Subcutaneous abdominal adipose tissue (tissue), 5 donors: ENCODE data around the gene NIT2.

Source experiments
- H3K27ac ChIP-seq: one replicate; pipeline ENCODE4 v1.7.0; 2013; ENCODE audit warnings: low read depth, mild to moderate bottlenecking, inconsistent platforms, low read length, moderate library complexity
- H3K27me3 ChIP-seq, 5 donors: one replicate each; pipeline ENCODE4 v1.7.0; 2013; ENCODE audit warnings: low read length in 5 of 5, inconsistent platforms in 1 of 5; ENCODE audit not compliant: control insufficient read depth in 5 of 5, insufficient read depth in 4 of 5
- H3K36me3 ChIP-seq, 5 donors: one replicate each; pipeline ENCODE4 v1.7.0; 2013; ENCODE audit warnings: low read length in 5 of 5; ENCODE audit not compliant: control insufficient read depth in 5 of 5, insufficient read depth in 5 of 5
- H3K4me1 ChIP-seq, 5 donors: one replicate each; pipeline ENCODE4 v1.7.0; 2013; ENCODE audit warnings: low read length in 5 of 5, mild to moderate bottlenecking in 3 of 5, moderate library complexity in 1 of 5; ENCODE audit not compliant: control insufficient read depth in 5 of 5, insufficient read depth in 5 of 5
- H3K4me3 ChIP-seq, 5 donors: one replicate each; pipeline ENCODE4 v1.7.0; 2013; ENCODE audit warnings: low read length in 5 of 5, low read depth in 1 of 5
- H3K9ac ChIP-seq, 5 donors: one replicate each; pipeline ENCODE4 v1.7.0; 2013; ENCODE audit warnings: low read length in 5 of 5, mild to moderate bottlenecking in 4 of 5, moderate library complexity in 3 of 5
- H3K9me3 ChIP-seq, 5 donors: one replicate each; pipeline ENCODE4 v1.7.0; 2013; ENCODE audit warnings: low read length in 5 of 5; ENCODE audit not compliant: control insufficient read depth in 5 of 5
- donor health status: healthy.
- donor health status: healthy.
- donor health status: healthy.
- donor health status: healthy.
- donor health status: healthy.

NIT2 gene

GRCh38 chr3:100358413-100358812, 23.9 kb downstream of the NIT2 start:
- Histone ChIP-seq H3K9ac (no peak overlapping the region), H3K9me3 (peaks cover 0 to 6% (median 4%) of the 10 kb centered on the region in 5 donors), H3K4me1 (no peaks in the 10 kb centered on the region), H3K27me3 (no peaks in the 10 kb centered on the region), H3K27ac (no peak overlapping the region), H3K4me3 (no peak overlapping the region), H3K36me3 (peaks cover 30 to 59% (median 34%) of the 10 kb centered on the region in 5 donors)

DNA sequence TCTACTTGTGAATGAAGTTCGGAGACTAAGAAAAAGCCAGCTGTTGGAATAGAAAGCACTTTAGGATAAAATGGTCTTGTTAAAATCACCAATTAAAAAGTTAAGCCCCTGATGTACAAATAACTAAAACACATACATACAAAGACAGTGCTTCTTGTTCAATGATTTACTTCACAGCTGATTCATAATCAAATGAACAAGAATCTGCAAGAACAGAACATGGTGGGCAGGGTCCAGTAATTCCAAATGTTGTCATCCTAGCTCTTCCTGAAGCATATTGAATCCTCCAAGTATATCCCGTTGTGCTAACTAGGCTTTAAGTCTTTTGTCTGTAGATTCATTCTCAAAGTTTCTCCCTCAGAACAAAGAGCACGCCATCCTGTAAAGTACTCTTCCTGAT, 24.5 kb downstream of the NIT2 start:
- Histone ChIP-seq H3K36me3 (peaks cover 29 to 56% (median 35%) of the 10 kb centered on the region in 5 donors), H3K27me3 (no peaks in the 10 kb centered on the region), H3K4me1 (no peaks in the 10 kb centered on the region), H3K9ac (no peak overlapping the region), H3K27ac (no peak overlapping the region), H3K9me3 (peaks cover 0 to 6% (median 4%) of the 10 kb centered on the region in 5 donors), H3K4me3 (no peak overlapping the region)

DNA sequence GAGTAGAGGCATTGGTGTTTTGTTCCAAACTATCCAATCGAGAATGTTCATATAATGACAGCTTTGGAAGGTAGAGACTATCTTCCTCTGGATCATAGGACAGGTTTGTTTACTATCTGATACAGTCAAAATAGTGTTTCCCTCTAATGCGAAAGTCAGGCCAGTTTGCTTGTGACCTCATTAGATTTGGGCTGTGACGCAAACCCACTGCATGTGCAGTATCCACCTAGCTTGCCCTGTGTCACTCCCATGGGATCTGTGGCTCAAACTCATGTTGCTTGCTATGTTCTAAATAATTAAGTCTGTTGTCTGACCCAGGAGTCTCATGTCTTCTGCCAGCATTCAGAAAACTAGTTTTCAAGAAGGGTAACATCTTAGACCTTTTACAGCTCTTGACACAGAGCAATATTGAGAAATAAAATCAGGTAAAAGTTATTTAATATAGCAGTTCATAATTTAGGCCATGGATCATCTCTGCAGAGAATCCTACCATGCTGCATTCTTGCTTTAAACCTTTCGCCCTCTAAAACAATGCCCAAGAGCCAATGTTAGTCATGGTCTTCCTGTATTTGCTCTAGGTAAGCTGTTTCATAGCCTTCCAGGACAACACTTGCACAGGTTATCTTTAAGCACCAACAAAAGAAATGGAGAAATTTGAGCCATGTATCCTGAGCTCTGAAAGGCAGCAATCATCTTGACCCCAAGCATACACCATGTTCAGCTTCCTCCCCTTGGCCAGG, 26.4 kb downstream of the NIT2 start:
- Histone ChIP-seq H3K9ac (no peak overlapping the region), H3K4me3 (no peak overlapping the region), H3K4me1 (no peaks in the 10 kb centered on the region), H3K9me3 (peaks cover 0 to 6% (median 4%) of the 10 kb centered on the region in 5 donors), H3K27ac (no peak overlapping the region), H3K27me3 (no peaks in the 10 kb centered on the region), H3K36me3 (peaks cover 28 to 56% (median 36%) of the 10 kb centered on the region in 5 donors)

GRCh38 chr3:100361897-100362296, 27.3 kb downstream of the NIT2 start:
- Histone ChIP-seq H3K4me3 (no peak overlapping the region), H3K4me1 (no peaks in the 10 kb centered on the region), H3K27ac (no peak overlapping the region), H3K9ac (no peak overlapping the region), H3K9me3 (peaks cover 0 to 6% (median 4%) of the 10 kb centered on the region in 5 donors), H3K36me3 (peaks cover 32 to 61% (median 38%) of the 10 kb centered on the region in 5 donors), H3K27me3 (no peaks in the 10 kb centered on the region)

DNA sequence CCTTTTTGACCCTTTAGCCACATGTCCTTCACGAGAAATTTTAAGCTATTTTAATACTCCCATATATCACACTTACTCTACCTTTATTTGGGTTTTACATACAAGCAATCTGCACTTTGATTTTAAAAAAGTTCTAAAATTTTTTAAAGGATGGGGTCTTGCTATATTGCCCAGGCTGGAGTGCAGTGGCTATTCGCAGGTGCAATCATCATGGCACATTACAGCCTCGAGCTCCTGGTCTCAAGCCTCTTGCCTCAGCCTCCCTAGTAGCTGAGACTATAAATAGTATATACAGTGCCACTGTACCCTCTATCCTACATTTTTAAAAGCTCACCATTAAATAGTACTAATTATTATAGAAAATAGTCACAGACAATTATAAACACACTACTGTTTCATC, 29.9 kb downstream of the NIT2 start:
- no peak overlapping the region for H3K4me3 ChIP-seq
- no peak overlapping the region for H3K27ac ChIP-seq
- H3K36me3 ChIP-seq, result peaks cover 36 to 74% (median 44%) of the 10 kb centered on the region in 5 donors

DNA sequence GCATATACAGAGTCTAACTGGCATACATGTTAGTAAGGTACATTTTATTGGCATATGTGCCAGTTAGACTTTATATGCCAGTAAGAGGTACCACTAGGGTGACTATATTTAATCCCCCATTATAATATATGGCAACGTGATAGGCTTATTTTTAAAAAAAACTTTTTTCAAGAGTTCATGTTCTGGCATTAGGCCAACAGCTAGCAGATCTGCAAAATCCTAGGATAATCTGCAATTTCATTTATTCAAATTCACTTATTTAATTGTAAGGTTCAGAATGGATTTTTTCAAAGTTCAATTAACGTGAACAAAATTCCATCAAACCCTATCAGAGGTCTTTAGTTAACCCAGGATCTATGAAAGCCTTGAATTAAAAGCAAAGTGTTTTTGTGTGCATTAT, 31.9 kb downstream of the NIT2 start:
- no peak overlapping the region for H3K27ac ChIP-seq
- H3K36me3 ChIP-seq, result peaks cover 44 to 81% (median 54%) of the 10 kb centered on the region in 5 donors
- peaks cover 0 to 6% (median 4%) of the 10 kb centered on the region in 5 donors for H3K9me3 ChIP-seq
- no peak overlapping the region for H3K4me3 ChIP-seq
- H3K9ac ChIP-seq, result no peak overlapping the region
- peaks cover 0 to 3% (median 0%) of the 10 kb centered on the region in 5 donors for H3K4me1 ChIP-seq
- H3K27me3 ChIP-seq, result no peaks in the 10 kb centered on the region

More for the DNA sequence above, 29.9 kb downstream of the NIT2 start:
- peaks cover 0 to 6% (median 4%) of the 10 kb centered on the region in 5 donors for H3K9me3 ChIP-seq
- no peak overlapping the region for H3K9ac ChIP-seq
- peaks cover 0 to 3% (median 0%) of the 10 kb centered on the region in 5 donors for H3K4me1 ChIP-seq
- no peaks in the 10 kb centered on the region for H3K27me3 ChIP-seq

- Histone ChIP-seq H3K9me3 (no peaks in the 10 kb centered on the region), H3K27ac (no peak overlapping the region), H3K4me1 (peaks cover 0 to 3% (median 0%) of the 10 kb centered on the region in 5 donors), H3K4me3 (no peak overlapping the region), H3K9ac (no peak overlapping the region), H3K36me3 (peaks cover 55 to 81% (median 61%) of the 10 kb centered on the region in 5 donors), H3K27me3 (no peaks in the 10 kb centered on the region)
These were observed 33.9 kb downstream of the NIT2 start for GRCh38 chr3:100368441-100368840.

DNA sequence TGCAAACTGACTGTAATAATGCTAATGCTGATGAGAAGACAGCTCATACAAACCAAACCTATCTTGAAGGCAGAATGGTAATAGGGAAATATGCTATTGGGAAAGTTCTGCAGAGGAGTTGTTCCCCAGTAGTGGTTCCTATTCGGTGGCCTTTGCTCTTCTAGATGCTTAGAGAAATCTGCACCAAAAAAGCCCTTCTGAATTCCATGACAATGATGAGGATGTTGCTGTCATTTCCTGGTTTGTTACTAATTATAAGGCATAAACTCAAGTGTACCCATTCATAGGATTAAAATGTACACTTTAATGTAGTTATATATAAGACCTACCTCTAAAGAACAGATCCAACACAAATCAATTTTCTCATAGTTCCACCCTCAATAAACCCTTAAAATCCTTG, 36.2 kb downstream of the NIT2 start:
- no peak overlapping the region for H3K27ac ChIP-seq
- no peak overlapping the region for H3K9ac ChIP-seq
- no peak overlapping the region for H3K4me3 ChIP-seq
- no peaks in the 10 kb centered on the region for H3K27me3 ChIP-seq
- H3K4me1 ChIP-seq, result peaks cover 0 to 3% (median 0%) of the 10 kb centered on the region in 5 donors
- peaks cover 46 to 72% (median 54%) of the 10 kb centered on the region in 5 donors for H3K36me3 ChIP-seq
- H3K9me3 ChIP-seq, result no peaks in the 10 kb centered on the region

- Histone ChIP-seq H3K27me3 (no peaks in the 10 kb centered on the region), H3K4me3 (no peak overlapping the region), H3K9me3 (no peaks in the 10 kb centered on the region), H3K9ac (no peak overlapping the region), H3K4me1 (no peaks in the 10 kb centered on the region), H3K27ac (no peak overlapping the region), H3K36me3 (peaks cover 40 to 69% (median 55%) of the 10 kb centered on the region in 5 donors)
These were observed 40.0 kb downstream of the NIT2 start for GRCh38 chr3:100374521-100374920.

DNA sequence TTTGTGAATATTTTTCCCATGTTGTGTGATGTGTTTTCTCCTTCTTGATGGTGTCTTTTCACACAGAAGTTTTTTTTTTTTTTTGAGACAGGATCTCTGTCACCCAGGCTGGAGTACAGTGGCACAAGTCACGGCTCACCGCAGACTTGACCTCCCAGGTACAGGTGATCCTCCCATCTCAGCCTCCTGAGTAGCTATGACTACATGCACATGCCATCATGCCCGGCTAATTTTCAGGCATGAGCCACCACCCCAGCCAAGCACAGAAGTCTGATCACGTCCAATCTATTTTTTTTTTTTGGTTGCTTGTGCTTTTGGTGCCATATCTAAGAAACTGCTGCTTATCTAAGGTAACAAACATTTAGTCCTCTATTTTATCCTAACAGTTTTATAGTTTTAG, 41.7 kb downstream of the NIT2 start:
- H3K4me1 ChIP-seq, result no peaks in the 10 kb centered on the region
- H3K36me3 ChIP-seq, result peaks cover 49 to 72% (median 56%) of the 10 kb centered on the region in 5 donors

More for the DNA sequence above, 41.7 kb downstream of the NIT2 start:
- Histone ChIP-seq H3K27ac (no peak overlapping the region), H3K9me3 (no peaks in the 10 kb centered on the region), H3K9ac (no peak overlapping the region), H3K27me3 (no peaks in the 10 kb centered on the region), H3K4me3 (no peak overlapping the region)
